ENCODE data around the gene MLST8.

Gene MLST8

GRCh38 chr16:2173366-2173765 is 31.9 kb upstream of the MLST8 start:
- DNase-seq: no peak

- DNase-seq: no peak
Measured at GRCh38 chr16:2173916-2174315, 31.3 kb upstream of the MLST8 start.

DNA sequence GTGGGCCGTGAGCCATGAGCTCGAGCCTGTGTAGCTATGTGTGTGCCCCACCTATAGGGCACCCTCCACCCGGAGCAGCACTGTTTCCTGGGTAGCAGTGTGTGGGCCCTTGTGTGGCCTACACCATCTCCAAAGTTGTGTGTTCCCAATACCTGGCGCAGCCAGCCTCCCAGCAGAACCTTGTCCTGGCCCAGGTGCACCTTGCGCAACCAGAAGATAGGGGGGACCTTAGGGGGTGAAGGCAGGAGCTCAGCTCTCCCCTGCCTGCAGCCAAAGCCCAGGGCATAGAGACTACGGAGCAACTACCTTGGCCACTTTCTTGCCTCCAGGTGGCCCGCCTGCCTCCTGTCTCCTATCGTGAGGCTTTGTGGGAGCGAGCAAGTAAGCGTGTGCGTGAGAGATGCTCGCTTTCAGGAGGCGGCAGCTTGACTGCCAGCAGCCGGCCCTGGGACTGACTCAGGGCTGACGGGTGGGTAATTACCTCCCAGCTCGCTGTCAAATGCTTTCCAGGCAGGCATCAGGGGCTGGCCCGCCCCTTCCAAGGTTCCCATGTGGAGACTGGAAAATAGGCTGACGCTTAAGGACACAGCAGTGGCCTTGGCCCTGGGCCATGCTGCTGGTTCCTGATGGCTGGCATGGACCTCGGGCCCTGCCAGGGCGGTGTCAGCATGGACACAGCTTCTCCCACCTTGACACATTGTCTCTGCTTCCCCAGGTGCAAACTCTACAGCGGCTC is 30.7 kb upstream of the MLST8 start:
- no peak for DNase-seq

GRCh38 chr16:2175454-2175853 is 29.8 kb upstream of the MLST8 start:
- no peak for DNase-seq

DNA sequence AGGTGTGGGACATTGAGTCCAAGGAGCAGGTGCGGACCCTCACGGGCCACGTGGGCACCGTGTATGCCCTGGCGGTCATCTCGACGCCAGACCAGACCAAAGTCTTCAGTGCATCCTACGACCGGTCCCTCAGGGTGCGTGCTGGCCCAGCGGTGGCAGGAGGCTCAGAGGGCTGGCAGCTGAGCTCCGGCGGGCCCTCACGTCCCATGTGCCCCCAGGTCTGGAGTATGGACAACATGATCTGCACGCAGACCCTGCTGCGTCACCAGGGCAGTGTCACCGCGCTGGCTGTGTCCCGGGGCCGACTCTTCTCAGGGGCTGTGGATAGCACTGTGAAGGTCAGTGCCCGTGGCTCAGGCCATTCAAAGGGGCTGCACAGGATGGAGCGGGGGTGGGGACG is 29.2 kb upstream of the MLST8 start:
- DNase-seq: no peak

- no peak for DNase-seq
Measured at GRCh38 chr16:2177101-2177500, 28.2 kb upstream of the MLST8 start.

GRCh38 chr16:2177561-2177960 is 27.7 kb upstream of the MLST8 start:
- no peak for DNase-seq

- DNase-seq: peak; percentile 59
Measured at GRCh38 chr16:2178321-2179106, 26.7 kb upstream of the MLST8 start.

GRCh38 chr16:2179107-2179501 is 26.1 kb upstream of the MLST8 start:
- no peak for DNase-seq

- no peak for DNase-seq
Measured at GRCh38 chr16:2179576-2179975, 25.7 kb upstream of the MLST8 start.

DNA sequence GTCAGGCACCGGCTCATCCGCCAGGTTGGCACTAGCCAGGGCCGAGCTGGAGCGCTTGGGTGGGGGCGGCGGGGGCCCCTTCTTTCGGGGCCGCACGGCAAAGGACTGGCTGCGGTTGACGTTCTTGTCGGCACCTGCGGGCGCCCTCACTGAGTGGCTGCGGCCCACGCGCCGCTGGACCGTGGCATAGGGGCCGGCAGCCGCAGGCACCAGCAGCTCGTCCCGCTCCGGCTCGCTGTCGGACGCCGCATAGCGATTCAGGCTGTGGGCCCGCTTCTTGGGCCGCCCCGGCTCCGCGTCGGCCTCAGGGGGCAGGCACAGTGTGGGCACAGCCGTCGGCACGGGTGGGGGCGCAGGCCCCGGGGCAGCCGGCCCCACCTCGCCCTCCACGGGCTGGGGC is 24.8 kb upstream of the MLST8 start:
- DNase-seq: no peak

- no peak for DNase-seq
Measured at GRCh38 chr16:2180962-2181923, 24.0 kb upstream of the MLST8 start.

- DNase-seq: no peak
Measured at GRCh38 chr16:2181952-2182351, 23.3 kb upstream of the MLST8 start.

DNA sequence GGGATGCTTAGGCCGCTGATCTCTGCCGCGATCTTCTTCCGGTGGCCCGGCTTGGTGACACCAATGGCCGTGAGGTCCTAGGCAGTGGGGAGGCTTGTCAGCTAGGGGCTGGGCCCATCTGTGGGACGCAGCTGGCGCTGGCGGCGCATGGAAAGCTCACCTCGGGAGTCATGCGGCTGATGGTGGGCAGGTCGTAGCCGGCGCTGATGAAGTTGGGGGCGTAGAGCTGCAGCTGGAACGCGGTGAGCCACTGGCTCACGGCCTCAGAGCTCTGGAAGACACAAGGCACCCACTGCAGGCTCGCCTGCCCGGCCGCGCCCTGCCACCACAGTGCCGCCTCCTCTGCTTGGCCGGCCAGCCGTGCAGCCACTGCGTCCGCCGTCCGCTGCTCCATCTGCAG is 21.6 kb upstream of the MLST8 start:
- DNase-seq: no peak

DNA sequence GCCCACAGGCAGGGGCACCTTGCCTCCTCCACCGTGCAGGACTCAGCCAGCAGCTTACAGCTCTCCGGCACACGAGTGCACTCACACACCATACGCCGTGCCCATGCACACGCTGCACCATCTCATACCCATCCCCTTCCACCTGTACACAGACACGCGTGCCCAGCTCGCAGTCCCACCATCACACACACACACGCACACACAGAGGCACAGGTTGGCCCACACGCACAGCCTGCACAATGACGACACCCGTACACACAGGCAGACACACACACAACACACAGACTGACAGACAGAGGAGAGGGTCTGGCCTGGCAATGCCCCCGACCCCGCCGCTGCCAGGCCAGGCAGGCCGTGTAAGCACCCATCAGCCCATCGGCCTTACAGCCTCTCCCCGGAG is 20.9 kb upstream of the MLST8 start:
- no peak for DNase-seq

- no peak for DNase-seq
Measured at GRCh38 chr16:2184962-2185361, 20.3 kb upstream of the MLST8 start.

DNA sequence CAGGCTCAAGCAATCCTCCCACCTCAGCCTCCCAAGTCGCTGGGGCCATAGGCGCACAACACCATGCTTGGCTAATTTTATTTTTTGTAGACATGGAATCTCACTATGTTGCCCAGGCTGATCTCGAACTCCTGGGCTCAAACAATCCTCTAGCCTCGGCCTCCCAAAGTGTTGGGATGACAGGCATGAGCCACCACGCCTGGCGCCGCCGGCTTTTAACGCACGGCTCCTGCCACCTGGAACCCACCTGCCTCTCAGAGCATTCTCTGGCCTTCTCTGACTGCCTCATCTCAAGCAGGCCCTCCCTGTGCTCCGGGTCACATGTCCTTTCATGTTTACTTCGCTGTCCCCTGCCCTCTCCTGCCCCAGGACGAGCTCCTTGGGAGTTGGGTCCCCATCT is 19.2 kb upstream of the MLST8 start:
- DNase-seq: no peak

- no peak for DNase-seq
Measured at GRCh38 chr16:2186505-2186904, 18.7 kb upstream of the MLST8 start.

- no peak for DNase-seq
Measured at GRCh38 chr16:2187212-2187611, 18.0 kb upstream of the MLST8 start.

DNA sequence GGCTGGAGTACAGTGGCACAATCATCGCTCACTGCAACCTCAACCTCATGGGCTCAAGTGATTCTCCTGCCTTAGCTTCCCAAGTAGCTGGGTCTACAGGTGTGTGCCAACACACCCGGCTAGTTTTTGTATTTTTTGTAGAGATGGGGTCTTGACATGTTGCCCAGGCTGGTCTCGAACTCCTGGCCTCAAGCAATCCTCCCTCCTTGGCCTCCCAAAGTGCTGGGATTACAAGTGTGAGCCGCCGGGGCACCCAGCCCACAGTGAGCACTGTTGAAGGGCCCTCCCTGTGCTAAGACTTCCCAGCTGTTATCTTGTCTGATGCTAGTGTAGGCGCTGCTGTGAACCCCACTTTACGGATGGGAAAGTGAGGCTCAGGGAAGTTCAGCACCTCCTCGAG is 16.9 kb upstream of the MLST8 start:
- DNase-seq: no peak

DNA sequence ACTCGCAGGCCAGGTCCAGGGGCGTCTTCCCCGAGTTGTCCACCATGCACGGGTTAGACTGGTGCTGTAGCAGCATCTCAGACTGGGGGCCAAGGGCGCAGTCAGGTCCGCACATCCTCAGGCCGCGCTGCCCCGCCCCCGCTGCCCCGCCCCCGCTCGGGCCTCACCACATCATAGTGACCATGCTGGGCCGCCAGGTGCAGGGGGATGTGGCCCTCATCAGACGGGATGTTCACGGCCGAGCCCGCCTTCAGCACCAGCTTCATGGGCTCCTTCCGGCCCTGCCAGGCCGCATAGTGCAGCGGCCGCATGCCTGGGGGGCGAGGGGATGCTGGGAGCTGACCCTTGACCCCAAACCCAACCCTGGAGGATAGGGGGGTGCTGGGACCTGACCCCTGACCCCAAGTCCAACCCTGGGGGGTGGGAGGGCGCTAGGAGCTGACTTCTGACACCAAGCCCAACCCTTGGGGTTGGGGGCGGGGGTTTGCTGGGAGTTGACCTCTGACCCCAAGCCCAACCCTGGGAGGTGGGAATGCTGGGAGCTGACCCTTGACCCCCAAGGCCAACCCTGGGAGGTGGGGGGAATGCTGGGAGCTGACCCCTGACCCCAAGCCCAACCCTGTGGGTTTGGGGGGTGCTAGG is 15.9 kb upstream of the MLST8 start:
- no peak for DNase-seq

DNA sequence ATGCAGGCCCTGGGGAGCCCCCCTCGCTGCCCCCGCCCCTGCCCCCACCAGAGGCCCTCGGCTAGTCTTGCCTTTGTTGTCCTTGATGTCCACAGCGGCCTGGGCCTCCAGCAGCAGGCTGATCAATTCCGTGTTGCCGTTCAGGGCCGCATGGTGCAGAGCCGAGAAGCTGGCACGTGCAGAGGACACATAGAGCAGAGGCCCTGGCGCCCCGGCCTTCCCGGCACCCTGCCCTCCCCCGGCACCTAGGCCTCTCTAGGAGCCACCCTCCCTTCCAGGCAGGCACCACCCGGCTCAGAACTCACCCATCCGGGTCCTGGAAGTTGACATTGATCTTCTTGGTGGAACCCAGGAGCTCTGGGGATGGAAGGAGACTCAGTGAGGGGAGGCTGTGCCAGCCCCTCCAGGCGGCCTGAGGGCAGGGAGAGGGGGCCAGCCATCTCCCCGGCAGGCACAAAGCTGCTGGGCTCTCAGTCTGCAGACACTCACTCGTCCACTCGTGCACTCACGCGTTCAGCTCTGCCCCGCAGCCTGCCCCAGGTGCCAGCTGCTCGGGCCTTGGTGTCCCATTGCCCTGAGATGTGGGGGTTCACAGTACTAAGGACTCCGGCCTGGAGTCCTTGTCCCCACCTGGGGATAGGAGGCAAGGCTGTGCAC is 15.1 kb upstream of the MLST8 start:
- no peak for DNase-seq

Data from fibroblast of skin of scalp (primary cell).